Natural killer cell treated with Interleukin-12 subunit alpha and Interleukin-12 subunit beta and Interleukin-15 and Interleukin-18, amount 100 ng/mL, for 72 hours (primary cell): Measurements from ENCODE around the gene ABCF3. TPM values are rescaled to one million over a fixed set of nuclear protein-coding genes. Genes with fewer than 3 reads are reported as not detected.
A peak's percentile ranks its signal among the peaks of the same experiment; 100 is the strongest.
"Not testable (repeated sequence)": the region's sequence is repeated elsewhere in the genome, so short reads cannot be mapped to it uniquely, and the experiment has no call there.

Experiments used
- ATAC-seq, 2 donors: fragments of 150-1000 bp; cut with Tn5 transposase in 1 of 2; sonication (Bioruptor Pico), chemical (Tn5 transposase) in 1 of 2; 2 replicates each; pipeline ENCODE4 v1.10.0; 2021
- DNase-seq: peaks from one replicate; pipeline ENCODE4 v3.0.0; 2022; ENCODE audit warnings: low spot score
- H3K27ac Mint-ChIP-seq, 2 donors: 1 replicate in 1 of 2; 2 replicates in 1 of 2; pipeline ENCODE4 v1.8.0; 2022; ENCODE audit warnings: mixed read lengths in 2 of 2, mild to moderate bottlenecking in 1 of 2, moderate library complexity in 1 of 2
- H3K27me3 Mint-ChIP-seq, 2 donors: 1 replicate in 1 of 2; 2 replicates in 1 of 2; pipeline ENCODE4 v1.8.0; 2022; ENCODE audit warnings: mixed read lengths in 2 of 2
- H3K36me3 Mint-ChIP-seq: one replicate; pipeline ENCODE4 v1.8.0; 2022; ENCODE audit warnings: mixed read lengths
- H3K4me1 Mint-ChIP-seq, 2 donors: 1 replicate in 1 of 2; 2 replicates in 1 of 2; pipeline ENCODE4 v1.8.0; 2022; ENCODE audit warnings: low read depth in 2 of 2, mixed read lengths in 2 of 2, mild to moderate bottlenecking in 1 of 2
- H3K4me3 Mint-ChIP-seq: one replicate; pipeline ENCODE4 v1.8.0; 2022; ENCODE audit warnings: mixed read lengths
- H3K9me3 Mint-ChIP-seq: 2 replicates; pipeline ENCODE4 v1.8.0; 2022; ENCODE audit warnings: mixed read lengths
- total RNA-seq, 2 donors: library from RNA; stranded (reverse); gene quantifications; one replicate each; pipeline ENCODE4 v1.2.3, GENCODE V29; 2022

Gene ABCF3
- 100 to 1,000 TPM; 102 to 144 TPM for total RNA-seq

DNA sequence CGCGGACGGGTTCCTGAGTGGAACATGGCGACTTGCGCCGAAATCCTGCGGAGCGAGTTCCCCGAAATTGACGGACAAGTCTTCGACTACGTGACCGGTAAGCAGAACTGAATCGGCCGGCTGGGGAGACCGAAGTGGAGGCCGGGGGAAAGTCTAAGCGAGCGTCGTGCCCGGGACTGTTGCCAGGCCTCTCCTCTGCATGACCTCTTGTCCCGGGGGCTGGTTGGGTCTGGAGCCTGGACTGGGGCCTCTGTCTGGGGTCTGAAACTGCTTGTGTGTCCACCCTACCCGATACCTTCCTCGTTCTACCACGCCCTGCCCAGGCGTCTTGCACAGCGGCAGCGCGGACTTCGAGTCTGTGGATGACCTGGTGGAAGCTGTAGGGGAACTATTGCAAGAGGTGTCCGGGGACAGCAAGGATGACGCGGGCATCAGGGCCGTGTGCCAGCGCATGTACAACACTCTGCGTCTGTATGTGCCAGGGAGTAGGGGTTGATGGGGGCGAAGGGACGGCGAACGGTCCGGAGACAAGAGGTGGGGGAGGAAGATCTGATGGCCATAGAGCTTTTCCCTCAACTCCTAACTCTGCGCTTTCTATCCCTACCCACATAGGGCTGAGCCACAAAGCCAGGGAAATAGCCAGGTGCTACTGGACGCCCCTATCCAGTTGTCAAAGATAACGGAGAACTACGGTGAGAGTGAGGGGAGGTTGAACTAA is at the start of gene ABCF3:
Gene ABCF3 (plus strand): TSS at position 16 of the 718 bp plus-strand sequence. CDS start 9 bp downstream, at position 25.
- Mint-ChIP-seq H3K27ac (peak within 1 kb of the TSS; percentile 79 to 95), H3K9me3 (no peaks in the 10 kb centered on the region), H3K36me3 (peaks cover 25% of the 10 kb centered on the region), H3K27me3 (no peaks in the 10 kb centered on the region), H3K4me3 (peak within 1 kb of the TSS; percentile 98), H3K4me1 (peaks cover 39 to 41% of the 10 kb centered on the region in 2 donors)
- ATAC-seq = peak; percentile 53 to 55
- DNase-seq = no peak

- Mint-ChIP-seq H3K9me3 (no peaks in the 10 kb centered on the region), H3K4me1 (peaks cover 25 to 30% of the 10 kb centered on the region in 2 donors), H3K4me3 (no peak overlapping the region), H3K27ac (no peak overlapping the region), H3K27me3 (no peaks in the 10 kb centered on the region), H3K36me3 (peaks cover 8% of the 10 kb centered on the region)
- ATAC-seq = no peak
- no peak for DNase-seq
Measured at GRCh38 chr3:184140436-184140835, 45.6 kb upstream of the ABCF3 start.

- peaks cover 8% of the 10 kb centered on the region for H3K36me3 Mint-ChIP-seq
Measured at GRCh38 chr3:184142199-184142598, 43.8 kb upstream of the ABCF3 start.

DNA sequence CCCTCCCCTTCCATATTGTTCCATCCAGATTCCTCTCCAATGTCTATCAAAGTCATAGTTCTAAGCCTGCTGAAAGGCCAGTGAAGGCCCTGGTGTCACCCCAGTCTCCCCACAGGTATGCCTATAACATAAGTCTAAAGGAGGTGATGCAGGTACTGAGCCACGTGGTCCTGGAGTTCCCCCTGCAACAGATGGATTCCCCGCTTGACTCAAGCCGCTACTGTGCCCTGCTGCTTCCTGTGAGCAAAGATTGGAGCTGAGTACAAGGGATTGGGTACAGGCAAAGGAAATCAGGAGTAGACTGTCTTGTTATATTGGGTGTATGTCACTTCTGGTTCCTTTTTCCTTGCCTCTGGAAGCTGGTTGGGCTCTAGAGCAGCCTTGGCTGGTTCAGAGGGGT is 42.7 kb upstream of the ABCF3 start:
- DNase-seq = no peak
- no peak for ATAC-seq
- no peaks in the 10 kb centered on the region for H3K27me3 Mint-ChIP-seq
- peaks cover 8% of the 10 kb centered on the region for H3K36me3 Mint-ChIP-seq
- no peaks in the 10 kb centered on the region for H3K9me3 Mint-ChIP-seq
- H3K27ac Mint-ChIP-seq = no peak overlapping the region
- H3K4me3 Mint-ChIP-seq = no peak overlapping the region
- peaks cover 4 to 7% of the 10 kb centered on the region in 2 donors for H3K4me1 Mint-ChIP-seq

More at GRCh38 chr3:184142199-184142598, 43.8 kb upstream of the ABCF3 start:
- no peak for ATAC-seq
- no peak for DNase-seq
- Mint-ChIP-seq H3K27me3 (no peaks in the 10 kb centered on the region), H3K4me1 (peaks cover 9 to 17% of the 10 kb centered on the region in 2 donors), H3K4me3 (no peak overlapping the region), H3K27ac (peak overlapping the region in 1 of 2 donors; percentile 29), H3K9me3 (no peaks in the 10 kb centered on the region)

GRCh38 chr3:184144505-184144904 is 41.5 kb upstream of the ABCF3 start:
- Mint-ChIP-seq H3K27me3 (no peaks in the 10 kb centered on the region), H3K4me3 (no peak overlapping the region), H3K36me3 (peaks cover 8% of the 10 kb centered on the region), H3K4me1 (peaks cover 4 to 7% of the 10 kb centered on the region in 2 donors), H3K27ac (no peak overlapping the region), H3K9me3 (no peaks in the 10 kb centered on the region)
- no peak for DNase-seq
- no peak for ATAC-seq

GRCh38 chr3:184145111-184145524 is 40.9 kb upstream of the ABCF3 start:
- no peak for DNase-seq
- ATAC-seq = no peak
- no peaks in the 10 kb centered on the region for H3K9me3 Mint-ChIP-seq
- no peaks in the 10 kb centered on the region for H3K27me3 Mint-ChIP-seq
- H3K36me3 Mint-ChIP-seq = peaks cover 8% of the 10 kb centered on the region
- no peak overlapping the region for H3K27ac Mint-ChIP-seq
- peaks cover 4 to 7% of the 10 kb centered on the region in 2 donors for H3K4me1 Mint-ChIP-seq
- H3K4me3 Mint-ChIP-seq = no peak overlapping the region

DNA sequence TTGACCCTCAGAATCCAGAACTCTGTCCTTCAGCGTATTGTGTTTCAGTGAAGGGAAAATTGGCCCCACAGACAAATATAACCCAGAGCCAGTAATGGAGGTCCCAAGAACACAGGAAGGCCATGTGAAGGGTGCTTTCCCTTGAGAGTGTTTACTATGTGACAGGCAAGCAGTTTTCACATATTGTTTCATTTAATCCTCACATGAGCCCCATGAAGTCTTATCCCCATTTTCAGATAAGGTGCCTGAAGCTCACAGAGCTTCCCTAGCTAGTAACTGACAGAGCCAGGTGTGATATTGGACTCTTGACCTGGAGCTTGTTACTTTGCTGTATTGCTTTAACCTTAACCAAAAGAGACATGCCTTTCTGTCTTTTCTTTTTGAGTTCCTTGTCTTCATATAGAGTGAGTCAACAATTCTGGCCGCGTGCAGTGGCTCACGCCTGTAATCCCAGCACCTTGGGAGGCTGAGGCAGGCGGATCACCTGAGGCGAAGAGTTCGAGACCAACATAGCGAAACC is 40.2 kb upstream of the ABCF3 start:
- Mint-ChIP-seq H3K9me3 (no peaks in the 10 kb centered on the region), H3K4me1 (peaks cover 4 to 7% of the 10 kb centered on the region in 2 donors), H3K27me3 (no peaks in the 10 kb centered on the region), H3K4me3 (no peak overlapping the region), H3K36me3 (peaks cover 8% of the 10 kb centered on the region), H3K27ac (no peak overlapping the region)
- no peak for ATAC-seq
- DNase-seq = no peak

GRCh38 chr3:184148076-184148475 is 37.9 kb upstream of the ABCF3 start:
- DNase-seq = no peak
- Mint-ChIP-seq H3K27me3 (no peaks in the 10 kb centered on the region), H3K36me3 (no peaks in the 10 kb centered on the region), H3K27ac (no peak overlapping the region), H3K9me3 (no peaks in the 10 kb centered on the region), H3K4me1 (peaks cover under 1 to 4% of the 10 kb centered on the region in 2 donors), H3K4me3 (no peak overlapping the region)
- no peak for ATAC-seq

GRCh38 chr3:184149123-184149522 is 36.9 kb upstream of the ABCF3 start:
- Mint-ChIP-seq H3K27ac (no peak overlapping the region), H3K4me3 (no peak overlapping the region), H3K27me3 (no peaks in the 10 kb centered on the region), H3K36me3 (no peaks in the 10 kb centered on the region), H3K4me1 (peaks cover 4 to 5% of the 10 kb centered on the region in 2 donors), H3K9me3 (no peaks in the 10 kb centered on the region)
- ATAC-seq = no peak
- DNase-seq = no peak

DNA sequence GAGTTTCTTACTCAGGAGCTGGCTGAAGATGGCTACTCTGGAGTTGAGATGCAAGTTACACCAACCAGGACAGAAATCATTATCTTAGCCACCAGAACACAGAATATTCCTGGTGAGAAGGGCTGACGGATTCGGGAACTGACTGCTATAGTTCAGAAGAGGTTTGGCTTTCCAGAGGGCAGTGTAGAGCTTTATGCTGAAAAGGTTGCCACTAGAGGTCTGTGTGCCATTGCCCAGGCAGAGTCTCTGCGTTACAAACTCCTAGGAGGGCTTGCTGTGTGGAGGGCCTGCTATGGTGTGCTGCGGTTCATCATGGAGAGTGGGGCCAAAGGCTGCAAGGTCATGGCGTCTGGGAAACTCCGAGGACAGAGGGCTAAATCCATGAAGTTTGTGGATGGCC is 36.2 kb upstream of the ABCF3 start:
- not testable (repeated sequence) for H3K4me1 Mint-ChIP-seq, H3K36me3 Mint-ChIP-seq, H3K27me3 Mint-ChIP-seq, H3K9me3 Mint-ChIP-seq, DNase-seq, H3K4me3 Mint-ChIP-seq, H3K27ac Mint-ChIP-seq, ATAC-seq

DNA sequence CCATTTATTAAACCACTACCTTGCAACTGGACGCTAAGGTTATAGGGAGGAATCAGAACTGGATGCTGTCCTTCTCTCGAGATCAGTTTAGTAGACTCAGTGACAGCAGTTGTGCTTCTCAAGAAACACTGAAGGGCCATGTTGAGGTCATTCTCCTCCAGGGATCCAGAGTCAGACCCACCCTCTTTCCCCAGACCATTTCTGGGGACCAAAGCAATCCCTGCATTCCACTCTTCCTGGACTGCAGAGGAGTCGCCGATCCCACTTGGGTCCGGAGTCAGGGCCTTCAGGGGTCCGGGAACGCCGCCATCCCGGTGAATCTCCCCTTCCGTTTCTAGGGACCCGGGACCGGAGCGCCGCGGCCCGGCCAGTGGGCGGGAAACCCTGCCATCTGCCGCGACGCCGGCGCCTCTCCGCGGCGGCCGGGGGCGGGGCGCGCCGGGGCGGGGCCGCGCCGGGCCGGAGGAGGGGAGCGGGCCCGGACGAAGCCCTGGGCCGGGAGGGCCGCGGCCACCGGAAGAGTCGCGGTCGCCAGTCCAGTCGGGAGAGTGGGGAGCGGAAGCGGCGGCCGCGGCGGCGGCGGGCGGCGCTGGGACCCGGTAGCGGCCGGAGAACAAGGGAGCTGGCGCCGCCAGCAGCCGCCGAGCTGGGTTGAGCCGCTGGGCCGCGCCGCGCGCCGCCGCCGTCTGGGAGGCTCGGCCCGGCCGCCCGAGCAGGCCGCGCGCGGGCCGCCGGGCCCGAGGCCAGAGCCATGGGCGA is 30.9 kb upstream of the ABCF3 start, which contains the start of gene DVL3:
Gene DVL3 (plus strand): TSS at position 493 of the 759 bp plus-strand sequence. CDS start 259 bp downstream, at position 752.
- Mint-ChIP-seq H3K9me3 (no peaks in the 10 kb centered on the region), H3K4me1 (peaks cover 22 to 23% of the 10 kb centered on the region in 2 donors), H3K27me3 (no peaks in the 10 kb centered on the region), H3K27ac (peak within 1 kb of the TSS; percentile 77 to 87), H3K36me3 (no peaks in the 10 kb centered on the region), H3K4me3 (peak within 1 kb of the TSS; percentile 97)
- peak; percentile 81 for DNase-seq
- peak; percentile 93 to 97 for ATAC-seq

DNA sequence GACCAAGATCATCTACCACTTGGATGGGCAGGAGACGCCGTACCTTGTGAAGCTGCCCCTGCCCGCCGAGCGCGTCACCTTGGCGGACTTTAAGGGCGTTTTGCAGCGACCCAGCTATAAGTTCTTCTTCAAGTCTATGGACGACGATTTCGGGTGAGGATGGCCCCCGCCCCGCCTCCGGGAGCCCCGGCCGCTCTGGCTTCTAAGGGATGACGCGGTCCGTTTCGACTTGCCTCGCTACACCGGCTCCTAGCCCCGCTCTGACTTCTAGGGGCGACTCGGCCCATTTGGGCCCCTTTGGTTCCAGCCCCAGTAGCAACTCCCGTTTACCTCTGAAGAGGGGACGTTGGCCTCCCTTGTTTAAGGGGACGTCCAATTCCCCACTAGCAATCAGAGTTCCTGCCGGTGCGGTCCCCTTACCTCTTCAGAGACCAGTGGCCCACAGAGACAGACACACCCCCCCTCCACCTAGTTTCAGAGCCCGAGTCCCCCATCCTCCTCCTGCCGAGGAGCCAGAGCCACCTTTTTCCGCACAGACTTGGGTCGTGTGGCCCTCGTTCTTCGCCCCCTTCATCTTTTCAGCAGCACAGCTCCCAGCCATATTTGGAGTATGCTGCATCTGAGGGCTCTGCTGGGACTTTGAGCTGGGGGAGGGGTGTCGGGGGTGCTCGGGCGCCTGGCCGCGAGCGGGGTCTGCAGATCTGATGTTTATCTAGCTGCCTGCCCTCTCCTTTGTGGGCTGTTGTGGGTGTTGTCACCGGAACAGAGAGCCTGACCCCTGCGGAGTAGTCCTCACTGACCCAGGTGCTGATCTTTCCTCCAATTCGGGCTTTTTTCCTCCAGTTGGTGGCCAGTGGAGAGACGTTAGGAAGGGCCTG is 30.1 kb upstream of the ABCF3 start:
- ATAC-seq = peak; percentile 61 to 71
- DNase-seq = peak; percentile 59
- Mint-ChIP-seq H3K4me3 (peak overlapping the region; percentile 97), H3K4me1 (peaks cover 27 to 30% of the 10 kb centered on the region in 2 donors), H3K36me3 (no peaks in the 10 kb centered on the region), H3K27ac (peak overlapping the region; percentile 77 to 87), H3K9me3 (no peaks in the 10 kb centered on the region), H3K27me3 (no peaks in the 10 kb centered on the region)

- H3K27me3 Mint-ChIP-seq = no peaks in the 10 kb centered on the region
- H3K4me3 Mint-ChIP-seq = peak overlapping the region; percentile 97
- H3K4me1 Mint-ChIP-seq = peaks cover 30 to 34% of the 10 kb centered on the region in 2 donors
- H3K9me3 Mint-ChIP-seq = no peaks in the 10 kb centered on the region
- ATAC-seq (no peak), DNase-seq (no peak)
- no peaks in the 10 kb centered on the region for H3K36me3 Mint-ChIP-seq
- peak overlapping the region; percentile 77 to 87 for H3K27ac Mint-ChIP-seq
Measured at GRCh38 chr3:184156522-184156955, 29.5 kb upstream of the ABCF3 start.
